ENCODE measurements around the gene CENATAC. TPM values are rescaled to one million over a fixed set of nuclear protein-coding genes. Genes with fewer than 3 reads are reported as not detected.

Gene CENATAC
- polyA plus RNA-seq, 4 donors = 12.9 to 50.1 (median 28.6) TPM

Other genes starting within 250 kb of the CENATAC start
- gene DDX6, start 207.0 kb upstream of the CENATAC start, polyA plus RNA-seq = 10 to 100 TPM; 16.1 to 72.1 (median 22.2) TPM
- gene CXCR5, start 114.2 kb upstream of the CENATAC start, polyA plus RNA-seq = under 1 TPM; 0.15 to 0.61 (median 0.38) TPM
- gene BCL9L, start 72.2 kb upstream of the CENATAC start, polyA plus RNA-seq = 10 to 100 TPM; 11.6 to 29.6 (median 18.9) TPM
- gene UPK2, start 41.8 kb upstream of the CENATAC start, polyA plus RNA-seq = under 1 TPM in 1 of 4 donors, not detected in 3; 0.04 TPM
- not detected for gene FOXR1, start 26.4 kb upstream of the CENATAC start, polyA plus RNA-seq
- gene RPS25, start 20.2 kb downstream of the CENATAC start, polyA plus RNA-seq = 1,000 to 10,000 TPM; 1,156 to 2,444 (median 1,720) TPM
- 100 to 1,000 TPM in 1 of 4 donors, 10 to 100 TPM in 3; 59.1 to 103 (median 79.7) TPM for gene TRAPPC4, start 20.6 kb downstream of the CENATAC start, polyA plus RNA-seq
- 100 to 1,000 TPM in 2 of 4 donors, 10 to 100 TPM in 2; 57.9 to 250 (median 96.9) TPM for gene SLC37A4, start 32.7 kb downstream of the CENATAC start, polyA plus RNA-seq
- 100 to 1,000 TPM in 1 of 4 donors, 10 to 100 TPM in 3; 17.4 to 127 (median 53.3) TPM for gene HYOU1, start 59.1 kb downstream of the CENATAC start, polyA plus RNA-seq
- gene VPS11, start 69.7 kb downstream of the CENATAC start, polyA plus RNA-seq = 10 to 100 TPM; 26.0 to 56.4 (median 40.9) TPM
- 10 to 100 TPM; 18.4 to 45.3 (median 20.5) TPM for gene HMBS, start 86.7 kb downstream of the CENATAC start, polyA plus RNA-seq
- gene DPAGT1, start 103.7 kb downstream of the CENATAC start, polyA plus RNA-seq = 10 to 100 TPM; 10.8 to 51.2 (median 30.5) TPM
- gene C2CD2L, start 109.2 kb downstream of the CENATAC start, polyA plus RNA-seq = 10 to 100 TPM; 14.9 to 21.7 (median 17.8) TPM
- gene HINFP, start 123.4 kb downstream of the CENATAC start, polyA plus RNA-seq = 10 to 100 TPM; 12.3 to 37.5 (median 19.3) TPM
- gene ABCG4, start 150.9 kb downstream of the CENATAC start, polyA plus RNA-seq = under 1 TPM in 3 of 4 donors, not detected in 1; 0.27 to 0.73 (median 0.34) TPM
- 10 to 100 TPM in 1 of 4 donors, 1 to 10 TPM in 3; 3.5 to 13.0 (median 6.6) TPM for gene NLRX1, start 170.6 kb downstream of the CENATAC start, polyA plus RNA-seq
- gene NHERF4, start 187.3 kb downstream of the CENATAC start, polyA plus RNA-seq = 100 to 1,000 TPM in 2 of 4 donors, 10 to 100 TPM in 2; 33.6 to 258 (median 98.5) TPM
- 10 to 100 TPM in 1 of 4 donors, 1 to 10 TPM in 3; 2.2 to 10.1 (median 4.3) TPM for gene CBL, start 208.2 kb downstream of the CENATAC start, polyA plus RNA-seq

Measured in small intestine (tissue), 4 donors.